Measurements from ENCODE around the gene B4GALNT3.

Gene B4GALNT3

DNA sequence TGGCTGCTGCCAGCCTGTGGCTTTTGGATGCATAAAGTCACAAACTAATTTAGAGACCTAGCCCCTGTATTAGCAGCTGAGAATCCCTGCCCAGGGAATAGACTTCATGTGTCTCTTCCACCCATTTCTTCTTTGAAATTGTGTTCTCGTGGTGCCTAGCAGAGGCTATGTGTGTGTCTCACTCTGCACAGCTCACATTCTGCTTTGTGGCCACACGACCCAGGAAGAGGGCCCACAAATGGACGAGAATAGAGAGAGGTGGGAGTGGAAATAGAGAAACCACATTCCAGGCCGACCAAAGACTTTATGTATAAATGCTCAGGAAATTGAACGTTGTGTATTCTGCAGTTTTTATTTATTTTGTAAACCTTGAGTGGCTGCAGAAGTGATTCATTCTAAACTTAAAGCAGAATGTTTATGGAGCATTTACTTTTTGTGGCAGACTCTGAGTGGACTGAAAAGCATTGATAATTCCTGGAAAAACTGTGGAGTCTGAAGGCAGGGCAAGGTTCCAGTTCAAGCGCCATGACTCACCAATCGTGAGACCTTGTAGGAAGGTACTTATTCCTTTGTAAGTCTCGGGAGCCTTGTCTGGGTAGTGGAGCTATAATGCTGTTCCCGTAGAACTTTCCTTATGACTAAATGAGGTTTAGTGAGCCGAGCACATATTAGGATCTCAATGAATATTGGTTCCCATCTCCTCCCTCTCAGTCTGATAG, 9.1 kb downstream of the B4GALNT3 start:
- DNase-seq, result no peak

DNA sequence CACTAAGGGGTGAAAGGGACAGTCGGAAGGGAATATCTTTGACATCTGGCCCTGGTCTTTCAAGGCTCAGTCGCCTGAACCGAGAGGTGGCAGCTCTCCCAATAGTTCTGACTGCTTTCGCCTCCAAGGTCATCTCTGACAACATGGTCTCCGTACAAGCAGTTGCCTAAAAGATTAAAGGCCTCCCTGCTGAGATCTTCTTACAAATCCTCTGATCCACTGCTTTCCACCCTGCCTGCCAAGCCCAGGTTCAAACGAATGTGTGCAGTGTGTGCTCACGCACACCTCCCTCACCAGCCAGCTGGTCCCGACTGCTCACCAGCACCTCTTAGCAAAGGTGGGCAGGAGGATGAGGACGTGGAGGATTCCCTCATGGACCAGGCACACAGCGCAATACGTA, 10.4 kb downstream of the B4GALNT3 start:
- DNase-seq, result no peak

DNA sequence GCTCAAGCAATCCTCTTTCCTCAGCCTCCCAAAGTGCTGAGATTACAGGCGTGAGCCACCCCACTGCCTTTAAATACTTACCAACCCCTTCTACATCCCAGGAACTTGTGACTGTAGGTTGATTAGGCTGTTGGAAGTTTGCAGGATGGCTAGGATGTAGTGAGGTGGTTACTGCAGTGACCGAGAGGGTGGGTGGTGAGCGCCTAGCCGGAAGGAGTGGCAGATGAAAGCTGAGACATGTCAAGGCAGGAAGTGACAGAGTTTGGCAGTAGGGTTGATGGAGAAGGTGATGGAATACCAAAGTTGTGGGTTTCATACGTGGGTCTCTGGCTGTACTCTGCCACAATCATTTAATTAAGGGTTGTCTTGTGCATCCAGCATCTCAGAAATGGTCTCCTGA, 13.5 kb downstream of the B4GALNT3 start:
- DNase-seq, result no peak

DNA sequence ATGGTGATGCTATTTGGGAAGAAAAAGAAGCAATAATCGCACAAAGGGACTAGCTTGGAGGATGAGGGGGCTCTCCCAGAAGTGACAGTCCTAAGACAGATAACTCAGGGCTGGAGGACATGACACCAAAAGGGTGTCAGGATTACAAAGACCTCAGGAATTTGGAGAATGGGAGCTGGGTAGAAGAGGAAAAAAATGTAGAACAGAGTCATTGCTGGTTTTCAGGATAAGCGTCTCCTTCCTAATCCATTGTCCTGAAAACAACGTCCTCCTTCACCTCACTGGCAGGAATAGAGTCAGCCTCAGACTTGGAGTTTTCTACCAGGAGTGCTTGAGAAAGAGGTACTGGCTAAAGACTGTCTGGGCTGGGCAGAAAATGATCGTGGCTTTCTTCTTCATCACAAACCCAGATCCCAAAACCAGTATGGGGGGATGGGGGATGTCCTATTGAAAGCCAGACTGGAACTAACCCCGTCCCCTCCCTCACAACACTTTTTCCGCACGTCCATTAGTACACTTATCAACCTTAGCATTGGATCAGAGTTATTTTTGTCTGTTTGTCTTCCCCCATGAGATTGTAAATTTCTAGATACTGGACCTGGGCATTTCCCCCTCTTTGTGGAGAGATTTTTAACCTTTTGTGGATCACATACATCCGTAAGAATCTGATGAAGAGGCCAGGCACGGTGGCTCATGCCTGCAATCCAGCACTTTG, 14.3 kb downstream of the B4GALNT3 start:
- no peak for DNase-seq

DNA sequence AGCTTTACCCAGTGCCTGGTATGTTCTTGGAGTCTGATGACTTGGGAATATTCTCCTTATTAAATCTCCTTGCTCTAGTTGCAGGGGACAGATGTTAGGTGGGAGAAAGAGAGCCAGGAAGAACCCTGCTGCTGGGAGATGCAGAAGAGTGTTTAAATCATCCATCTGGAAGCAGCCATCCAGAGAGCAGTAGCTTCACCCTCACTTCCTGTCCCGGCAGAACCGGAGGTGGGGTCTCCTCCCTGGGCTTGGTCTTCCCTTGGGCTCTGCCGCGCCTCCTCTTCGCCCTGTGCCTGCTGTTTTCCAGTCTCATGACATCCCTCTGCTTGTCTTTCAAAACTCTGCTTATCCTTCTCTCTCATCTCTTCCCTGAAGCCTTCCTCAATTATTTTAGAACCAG, 15.5 kb downstream of the B4GALNT3 start:
- no peak for DNase-seq

DNA sequence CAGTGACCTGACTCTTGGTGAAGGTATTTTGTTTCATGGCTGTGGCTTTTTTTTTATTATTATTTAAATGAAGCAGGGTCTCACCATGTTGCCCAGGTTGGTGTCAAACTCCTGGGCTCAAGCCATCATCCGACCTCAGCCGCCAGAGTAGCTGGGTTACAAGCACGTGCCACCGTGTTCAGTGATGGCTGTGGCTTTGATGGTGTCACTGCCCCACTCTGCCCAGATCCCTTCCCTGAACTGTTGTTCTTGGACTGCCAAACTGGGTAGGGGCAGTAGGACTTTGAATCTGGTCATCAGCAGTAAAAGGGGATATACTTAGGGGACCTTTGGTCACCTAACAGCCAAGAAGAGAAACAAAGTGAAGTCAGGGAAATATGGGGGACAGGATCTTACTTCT, 19.4 kb downstream of the B4GALNT3 start:
- no peak for DNase-seq

DNA sequence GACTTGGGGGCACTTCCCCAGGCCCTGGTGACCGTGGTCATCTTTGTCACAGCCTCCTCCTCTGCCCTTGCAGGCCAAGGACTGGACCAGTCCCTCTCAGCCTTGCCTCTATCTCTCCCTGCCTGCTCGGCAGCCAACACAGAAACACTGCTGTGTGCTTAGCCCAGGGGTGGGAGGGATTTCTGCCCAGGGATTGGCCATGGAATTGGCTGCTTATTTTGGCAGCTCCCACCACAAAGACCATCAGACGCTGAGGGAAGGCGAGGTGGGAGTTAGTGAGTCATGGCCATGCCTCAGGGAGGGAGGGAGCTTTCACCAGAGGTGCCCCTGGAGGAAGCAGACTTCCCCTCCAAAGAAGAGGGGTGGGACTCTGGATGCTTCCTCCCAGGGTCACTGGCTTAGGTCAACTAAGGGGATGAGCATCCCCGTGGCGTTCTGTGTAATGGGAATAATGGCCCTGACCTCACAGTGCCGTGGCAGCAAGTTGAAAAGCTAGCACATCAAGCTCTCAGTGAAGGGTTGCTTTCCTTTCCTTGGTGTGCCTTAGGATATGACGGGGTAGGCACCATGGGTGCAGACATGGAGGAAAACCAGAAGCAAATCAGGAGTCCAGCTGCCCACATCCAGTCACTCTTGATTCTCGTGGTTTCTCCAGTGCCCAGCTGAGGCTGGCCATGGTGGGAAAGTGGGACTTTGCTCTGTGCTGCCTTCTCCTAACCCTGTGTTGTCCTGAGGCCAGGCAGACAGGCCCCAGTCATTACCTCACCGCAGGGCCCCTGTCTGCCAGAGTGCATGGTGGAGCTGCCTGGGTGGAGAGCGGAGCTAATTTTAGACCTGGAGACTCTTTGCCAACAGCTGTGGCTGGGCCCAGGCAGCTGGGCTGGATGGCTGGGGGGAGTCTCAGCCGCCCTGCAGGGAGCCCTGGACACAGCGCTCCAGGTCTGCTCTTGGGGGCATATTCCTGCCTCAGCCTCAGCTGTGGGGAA, 21.4 kb downstream of the B4GALNT3 start:
- no peak for DNase-seq

DNA sequence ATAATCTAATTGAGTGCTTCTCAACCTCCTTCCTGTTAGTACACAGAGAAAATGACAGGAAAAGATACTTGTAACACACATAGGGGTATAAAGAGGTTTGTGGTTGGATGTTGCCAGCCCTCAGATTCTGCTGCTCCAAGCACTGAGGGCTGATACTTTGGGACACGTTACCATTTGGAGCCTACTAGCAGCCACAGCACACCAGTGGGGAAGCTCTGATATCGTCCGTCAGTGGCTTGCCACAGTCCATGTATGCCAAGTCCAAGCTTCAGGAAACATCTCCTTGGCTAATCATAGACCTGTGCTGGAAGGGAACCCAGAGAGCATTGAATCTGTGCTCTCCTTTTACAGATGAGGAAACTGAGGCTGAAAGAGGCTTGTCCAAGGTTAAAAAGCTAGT, 22.3 kb downstream of the B4GALNT3 start:
- no peak for DNase-seq

DNA sequence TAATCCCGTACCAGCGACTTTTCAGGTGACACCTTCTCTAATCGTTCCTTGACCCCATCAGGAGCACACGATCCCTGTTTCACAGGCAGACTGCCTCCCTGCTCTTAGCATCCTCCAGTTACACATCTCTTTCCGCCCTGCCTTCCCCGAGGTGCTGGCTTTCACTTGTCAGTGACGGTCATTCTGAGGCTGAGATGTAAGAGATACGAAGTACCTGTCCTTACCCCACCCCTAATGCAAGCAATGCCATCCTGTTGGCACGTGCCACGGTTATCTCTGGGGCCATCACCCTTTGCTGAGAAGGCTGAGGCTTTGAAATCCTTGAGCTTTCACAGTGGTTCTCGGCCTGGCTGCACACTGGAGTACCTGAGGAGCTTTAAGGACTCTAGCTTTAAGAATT, 24.4 kb downstream of the B4GALNT3 start:
- DNase-seq, result no peak

DNA sequence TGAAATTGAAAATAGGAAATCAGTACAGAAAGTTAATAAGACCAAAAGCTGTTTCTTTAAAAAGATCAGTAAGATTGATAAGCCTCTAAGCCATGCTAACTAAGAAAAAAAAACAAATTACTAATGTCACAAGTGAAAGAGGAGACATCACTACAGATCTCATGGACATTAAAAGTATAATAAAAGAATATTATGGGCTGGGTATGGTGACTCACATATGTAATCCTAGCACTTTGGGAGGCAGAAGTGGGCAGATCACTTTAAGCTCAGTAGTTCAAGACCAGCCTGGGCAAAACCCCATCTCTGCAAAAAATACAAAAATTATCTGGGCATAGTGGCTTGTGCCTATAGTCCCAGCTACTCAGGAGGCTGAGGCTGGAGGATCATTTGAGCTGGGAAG, 30.5 kb downstream of the B4GALNT3 start:
- no peak for DNase-seq

DNA sequence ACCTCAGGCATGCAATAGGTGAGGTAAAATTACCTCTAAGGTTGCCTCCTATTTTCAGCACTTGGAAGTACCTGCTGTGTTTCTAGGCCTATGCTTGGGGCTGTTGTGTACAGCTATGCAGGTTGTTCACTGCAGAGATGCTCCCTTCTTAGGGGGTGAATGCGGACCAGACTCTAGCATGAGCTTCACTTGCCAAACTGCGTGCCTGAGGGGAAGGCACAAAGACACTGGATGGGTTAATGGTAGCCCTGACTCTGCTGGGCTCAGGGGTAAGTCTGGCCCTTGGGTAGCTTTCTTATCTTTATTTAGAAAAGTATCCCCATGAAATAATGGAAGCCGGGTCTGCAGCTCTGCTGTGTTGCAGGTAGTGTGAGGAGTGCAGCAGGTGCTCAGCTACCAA, 35.7 kb downstream of the B4GALNT3 start:
- no peak for DNase-seq

DNA sequence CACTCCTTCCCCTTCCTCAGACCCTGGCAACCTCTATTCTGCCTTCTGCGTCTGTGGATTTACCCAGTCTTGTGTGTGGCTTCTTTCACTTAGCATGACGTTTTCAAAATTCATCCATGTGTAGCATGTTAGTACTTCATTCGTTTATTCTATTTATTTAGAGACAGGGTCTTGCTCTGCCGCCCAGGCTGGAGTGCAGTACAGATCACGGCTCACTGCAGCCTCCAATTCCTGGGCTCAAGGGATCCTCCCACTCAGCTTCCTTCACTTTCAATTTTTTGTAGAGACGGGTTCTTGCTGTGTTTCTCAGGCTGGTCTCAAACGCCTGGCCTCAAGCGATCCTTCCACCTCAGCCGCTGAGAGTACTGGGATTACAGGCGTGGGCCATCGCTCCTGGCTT, 37.0 kb downstream of the B4GALNT3 start:
- DNase-seq, result no peak

DNA sequence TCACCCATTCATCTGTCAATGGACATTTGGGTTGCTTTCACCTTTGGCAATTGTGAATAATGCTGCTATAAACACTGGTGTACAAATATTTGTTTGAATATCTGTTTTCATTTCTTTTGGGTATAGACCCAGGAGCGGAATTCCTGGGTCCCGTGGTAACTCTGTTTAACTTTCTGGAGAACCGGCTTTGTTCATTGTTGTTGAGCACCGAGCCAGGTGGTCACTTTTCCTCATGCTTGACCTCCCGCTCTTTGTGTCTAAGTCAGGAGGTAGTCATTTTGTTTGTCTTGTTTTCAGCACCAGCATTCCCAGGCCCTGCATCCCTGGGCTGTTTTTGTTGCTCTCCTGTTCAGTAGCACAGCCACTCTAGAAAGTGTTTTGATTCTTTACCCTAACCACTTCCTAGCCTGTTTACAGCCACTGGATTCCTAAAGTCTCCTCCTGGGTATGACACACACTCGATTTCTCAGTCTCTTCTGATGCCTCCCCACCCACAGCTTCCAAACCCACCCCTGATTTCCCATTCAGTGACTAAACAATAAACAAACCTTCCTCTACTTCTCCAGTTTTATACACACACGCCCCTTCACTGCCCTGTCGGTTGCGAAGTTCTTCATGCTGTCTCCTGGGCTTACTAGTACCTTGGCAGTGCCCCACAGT, 37.9 kb downstream of the B4GALNT3 start:
- DNase-seq, result no peak

DNA sequence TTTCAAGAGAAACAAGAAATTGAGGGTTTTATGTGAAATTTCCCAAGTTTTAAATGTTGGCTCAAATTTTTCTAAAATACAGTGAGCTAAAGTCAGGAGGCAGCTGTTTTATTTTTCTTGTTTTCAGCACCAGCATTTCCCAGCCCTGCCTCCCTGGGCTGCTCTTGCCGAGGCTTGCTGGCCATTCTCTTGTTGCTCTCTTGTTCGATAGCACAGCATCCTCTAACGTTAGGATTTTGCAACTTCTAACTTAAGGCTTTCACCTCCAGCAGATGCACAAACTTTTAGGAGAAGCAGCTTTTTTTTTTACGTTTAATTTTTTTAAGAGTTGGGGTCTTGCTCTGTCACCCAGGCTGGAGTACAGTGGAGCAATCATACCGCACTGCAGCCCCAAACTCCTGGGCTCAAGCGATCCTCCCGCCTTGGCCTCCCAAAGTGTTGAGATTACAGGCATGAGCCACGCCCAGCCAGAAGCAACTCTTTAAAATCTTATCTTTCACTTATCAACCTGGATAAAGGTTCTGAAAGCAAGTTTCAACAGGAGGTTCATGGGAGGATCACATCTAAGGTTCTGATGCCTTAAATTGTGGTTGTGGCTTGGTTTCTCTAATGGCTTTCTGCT, 40.2 kb downstream of the B4GALNT3 start:
- DNase-seq, result no peak

DNA sequence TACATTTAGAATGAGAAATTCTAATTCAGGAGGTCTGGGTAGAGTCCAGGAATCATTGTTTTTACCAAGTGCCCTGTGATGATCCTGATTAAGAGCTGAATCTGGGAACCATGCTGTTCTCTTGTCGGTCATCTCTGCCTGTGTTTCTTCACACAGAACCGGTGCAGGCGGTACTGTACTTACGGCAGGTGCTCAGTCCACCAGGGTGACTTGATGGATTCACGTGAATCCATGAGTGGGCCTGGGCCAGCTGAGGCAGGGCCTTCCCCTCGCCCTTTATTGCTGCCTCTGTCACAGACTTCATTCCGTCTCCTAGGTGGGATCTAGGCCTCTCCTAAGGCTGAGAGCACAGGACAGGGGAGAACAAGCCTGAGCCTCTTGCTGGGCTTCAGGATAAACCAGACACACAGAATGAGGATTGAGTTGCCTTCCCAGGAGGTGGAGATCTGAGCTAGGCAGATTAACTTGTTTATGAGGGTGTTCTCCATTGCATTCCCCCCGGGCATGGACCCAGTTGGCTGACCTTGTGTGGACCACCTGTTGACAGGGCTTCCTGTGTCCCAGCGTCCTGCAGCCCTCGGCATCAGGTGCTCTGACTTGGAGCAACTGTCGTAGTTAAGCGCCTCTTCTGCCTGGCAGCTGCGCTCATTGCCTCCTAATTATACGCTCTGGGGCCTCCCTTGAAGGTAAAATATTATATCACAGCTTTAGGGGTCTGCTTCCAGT, 42.1 kb downstream of the B4GALNT3 start:
- no peak for DNase-seq

DNA sequence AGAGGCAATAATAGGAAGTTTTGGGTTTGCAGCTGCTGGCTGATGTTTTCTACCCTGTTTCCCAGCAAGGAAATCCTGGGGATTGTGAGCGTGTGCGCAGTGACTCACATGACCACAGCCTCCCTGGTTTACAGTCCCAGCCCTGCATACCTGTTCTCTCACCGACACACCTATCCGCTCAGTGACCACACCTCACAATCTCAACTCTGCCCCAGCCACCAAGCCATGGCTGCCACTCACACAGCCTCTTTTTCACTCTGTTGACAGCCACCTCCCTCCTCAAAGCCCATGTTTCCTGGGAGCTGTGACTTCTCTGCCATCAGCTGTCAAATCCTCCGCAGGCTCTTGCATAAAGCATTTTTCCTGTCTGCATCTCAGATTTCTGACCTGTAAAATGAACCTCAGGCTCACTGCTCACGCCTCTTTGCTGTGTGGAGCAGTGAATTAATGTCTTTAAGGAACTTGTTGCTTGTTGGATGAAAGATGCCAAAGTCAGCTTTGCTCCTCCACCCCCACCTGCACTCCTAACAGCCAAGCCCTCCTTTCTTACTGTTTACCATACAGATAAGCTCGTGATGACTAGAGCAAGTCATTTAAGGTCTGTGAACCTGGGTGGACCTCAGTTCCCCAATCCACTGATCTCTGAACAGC, 43.5 kb downstream of the B4GALNT3 start:
- DNase-seq, result no peak

DNA sequence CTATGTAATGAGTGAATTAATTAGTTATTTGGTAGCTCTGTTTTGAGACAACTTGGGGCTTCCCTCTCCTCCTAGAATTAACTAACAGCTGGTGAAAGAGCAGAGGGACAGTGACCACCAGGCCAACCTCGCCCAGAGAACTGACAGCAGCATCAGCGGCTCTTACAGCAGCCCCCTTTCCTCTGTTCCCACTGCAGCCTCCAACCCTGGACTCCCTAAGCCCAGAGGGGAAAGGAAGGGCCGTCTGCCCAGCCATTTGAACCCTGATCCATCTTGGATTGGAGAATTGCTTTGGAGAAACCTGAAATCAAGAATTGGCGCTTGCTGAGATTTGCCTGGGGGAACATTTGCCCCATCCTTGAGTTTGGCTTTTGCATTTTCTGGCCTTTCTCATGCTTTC, 45.5 kb downstream of the B4GALNT3 start:
- no peak for DNase-seq

DNA sequence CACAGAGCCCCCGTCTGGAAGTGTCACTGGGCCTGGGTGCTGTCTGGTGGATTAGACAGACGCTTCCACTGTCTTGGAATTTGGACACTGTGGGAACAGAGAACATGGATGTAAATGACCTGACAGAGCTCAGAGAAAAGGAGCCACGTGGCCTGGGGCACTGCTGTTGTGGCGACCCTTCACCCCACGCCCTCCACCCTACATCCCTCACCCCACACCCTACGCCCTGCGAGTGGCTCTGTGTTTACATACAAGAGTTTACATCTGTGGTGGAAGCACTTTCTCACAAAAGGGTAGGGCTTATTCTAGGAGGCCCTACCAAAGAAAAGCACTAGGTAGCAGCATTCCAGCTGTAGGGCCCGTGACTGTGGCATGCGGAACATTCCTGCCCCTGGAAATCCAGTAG, 47.7 kb downstream of the B4GALNT3 start:
- no peak for DNase-seq

DNA sequence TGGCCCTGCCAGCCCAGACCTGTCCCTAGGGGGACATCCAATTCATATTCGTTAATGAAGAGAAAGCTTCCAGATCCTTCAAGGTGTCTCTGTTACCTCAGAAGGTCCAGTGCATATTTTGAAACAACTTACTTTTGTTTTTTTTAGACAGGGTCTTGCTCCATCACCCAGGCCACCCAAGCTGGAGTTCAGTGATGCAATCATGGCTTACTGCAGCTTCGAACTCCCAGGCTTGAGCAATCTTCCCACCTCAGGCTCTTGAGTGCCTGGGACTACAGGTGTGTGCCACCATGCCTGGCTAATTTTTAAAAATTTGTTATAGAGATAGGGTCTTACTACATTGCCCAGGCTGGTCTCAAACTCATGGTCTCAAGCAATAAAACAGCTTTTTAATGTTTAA, 48.4 kb downstream of the B4GALNT3 start:
- no peak for DNase-seq

DNA sequence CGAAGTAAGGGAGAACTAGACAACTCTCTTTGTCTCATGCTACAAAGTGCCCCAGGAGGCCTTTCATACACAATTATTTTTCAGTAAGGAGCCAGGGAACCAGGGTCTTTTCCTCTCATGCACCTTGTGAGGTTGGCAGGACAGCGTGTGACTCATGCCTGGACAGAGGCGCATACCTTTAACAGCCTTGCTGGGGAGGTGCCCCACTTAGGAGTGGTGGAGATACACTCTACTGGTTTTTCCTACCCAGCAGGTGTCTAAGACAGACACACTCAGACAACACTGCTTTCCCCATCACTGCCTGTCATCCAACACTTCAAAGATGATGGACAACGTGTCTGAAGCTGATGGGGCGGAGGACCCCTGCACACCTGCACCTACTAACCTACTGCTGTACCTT, 49.1 kb downstream of the B4GALNT3 start:
- DNase-seq, result no peak

DNA sequence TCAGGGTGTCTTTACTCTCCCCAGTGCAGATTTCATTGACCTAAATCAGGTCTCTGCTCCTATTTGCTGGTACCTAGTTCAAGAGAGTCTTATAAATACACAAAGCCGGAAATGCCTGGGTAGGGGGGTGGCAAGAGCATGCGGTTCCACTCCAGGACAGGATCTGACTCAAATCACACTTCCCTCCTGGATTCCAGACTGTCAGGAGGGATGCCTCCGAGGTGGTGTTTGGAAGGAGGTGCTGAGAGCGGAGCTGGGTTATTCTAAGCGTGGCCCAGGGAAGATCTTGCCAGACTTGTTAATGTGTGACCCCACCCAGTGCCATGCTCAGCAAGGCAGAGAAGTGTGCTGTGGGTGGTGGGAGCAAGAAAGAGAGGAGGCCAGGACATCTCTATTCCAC, 49.8 kb downstream of the B4GALNT3 start:
- DNase-seq, result no peak

Data from CD4-positive, alpha-beta T cell treated with Interleukin-4 for 4 hours (primary cell).